ENCODE measurements around the gene SLC7A11.

The SLC7A11 gene

DNA sequence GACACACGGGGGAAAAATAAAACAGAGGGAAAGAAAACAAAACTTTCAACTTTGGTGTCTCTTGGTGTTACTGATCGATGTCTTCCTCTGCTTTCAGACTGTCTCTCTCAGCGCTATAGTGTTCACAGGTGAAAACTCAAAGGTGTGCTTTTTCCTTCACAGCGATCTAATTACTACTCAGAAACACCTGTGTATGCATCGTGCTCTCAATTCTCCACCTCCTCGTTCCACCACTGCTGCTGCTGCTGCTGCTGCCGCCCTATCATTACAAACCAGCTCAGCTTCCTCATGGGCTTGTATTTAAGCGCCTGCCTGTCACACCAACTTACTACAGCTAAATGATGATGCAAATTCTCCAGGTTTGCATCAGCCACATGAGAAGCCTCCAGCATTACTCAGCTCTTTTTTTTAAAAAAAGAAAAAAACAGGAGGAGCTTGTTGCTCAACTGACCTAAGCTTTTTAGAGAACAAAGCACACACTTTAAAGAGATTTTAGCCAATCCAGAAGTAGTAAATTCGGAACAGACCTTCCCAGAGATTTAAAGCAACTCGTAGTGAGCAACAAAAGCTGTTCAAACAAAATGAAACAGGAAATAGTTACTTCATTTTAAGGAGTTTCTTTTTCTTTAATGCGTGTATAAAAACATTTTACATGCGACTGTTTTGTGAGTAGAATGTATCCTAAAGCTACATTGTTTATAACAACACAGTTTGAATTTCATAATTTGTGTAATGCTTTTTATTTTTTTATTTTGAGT, at the start of gene SLC7A11:
TSS of gene SLC7A11 (minus strand) at position 274 of the 758 bp plus-strand sequence. CDS start 280 bp downstream, outside the sequence.
- peak; percentile 33 for DNase-seq (ENCODE audit: low spot score)

DNA sequence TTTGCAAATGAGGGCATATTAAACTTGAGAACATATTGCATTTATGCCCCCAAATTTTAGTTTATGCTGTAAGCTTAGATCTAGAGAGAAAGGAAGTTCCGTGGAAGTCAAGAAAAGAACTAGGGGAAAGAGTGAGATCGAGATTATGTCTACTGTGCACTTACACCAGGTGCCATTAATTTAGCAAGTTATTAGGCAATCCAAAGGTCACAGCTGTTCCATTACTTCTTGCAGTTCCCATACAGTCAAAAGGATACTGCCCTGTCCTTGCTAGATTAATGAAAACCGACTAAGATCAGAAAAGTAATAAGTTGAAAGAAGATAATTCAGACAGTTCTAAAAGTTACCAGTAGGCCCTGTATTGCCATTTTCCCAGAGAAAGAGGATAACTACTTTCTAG, 49.3 kb upstream of the SLC7A11 start:
- no peak for DNase-seq (ENCODE audit: low spot score)

DNA sequence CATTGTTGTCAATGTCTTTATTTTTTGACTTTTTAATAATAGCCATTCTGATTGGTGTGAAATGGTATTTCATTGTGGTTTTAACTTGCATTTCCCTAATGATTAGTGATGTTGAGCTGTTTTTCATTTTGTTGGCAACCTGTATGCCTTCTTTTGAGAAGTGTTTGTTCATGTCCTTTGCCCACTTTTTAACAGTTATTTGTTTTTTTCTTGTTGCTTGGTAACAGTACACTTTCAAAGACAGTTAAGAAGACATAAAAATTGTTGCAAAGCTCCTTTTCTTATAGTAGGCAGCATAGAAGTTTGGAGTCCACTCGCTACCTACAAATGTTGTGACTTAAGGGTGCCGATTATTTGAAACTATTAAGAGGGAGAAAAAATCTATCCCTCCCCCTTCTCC, 48.7 kb upstream of the SLC7A11 start:
- no peak for DNase-seq (ENCODE audit: low spot score)

DNA sequence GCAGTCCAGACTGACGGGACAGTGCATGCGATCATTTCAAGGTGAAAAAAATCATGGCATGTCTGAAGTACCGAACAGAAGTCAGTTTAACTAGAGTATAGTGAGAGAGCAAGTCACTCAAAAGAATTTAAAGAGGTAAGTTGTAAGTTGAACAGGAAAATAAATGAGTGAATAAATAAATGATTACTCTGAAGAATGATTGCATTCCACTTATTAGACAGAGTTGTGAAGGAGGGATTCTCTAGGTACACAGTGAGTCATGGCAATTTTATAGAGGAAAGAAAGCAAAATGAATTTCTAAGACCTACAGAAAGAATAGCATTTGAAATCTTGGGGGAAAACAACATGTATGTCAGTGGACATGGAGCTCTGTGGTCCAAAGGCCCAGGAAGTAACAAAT, 37.1 kb upstream of the SLC7A11 start:
- no peak for DNase-seq (ENCODE audit: low spot score)

DNA sequence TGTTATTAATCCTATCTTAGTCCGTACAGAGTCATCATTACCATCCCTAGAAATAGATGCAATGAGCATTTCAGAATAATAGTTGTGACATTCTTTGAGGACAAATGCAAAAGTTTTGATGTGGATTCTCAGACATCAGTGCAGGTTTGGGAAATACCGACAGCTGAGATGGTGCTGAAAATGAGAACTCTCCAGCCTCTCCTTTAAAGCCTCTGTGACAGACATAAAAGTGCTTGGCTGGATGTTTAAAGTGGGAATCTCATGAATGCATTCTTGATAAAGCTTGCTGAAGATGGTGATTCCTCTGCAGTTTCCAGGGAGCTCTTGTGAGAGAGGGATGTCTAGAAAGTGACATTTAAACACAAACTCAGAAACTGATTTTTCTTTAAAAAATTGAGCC, 35.0 kb upstream of the SLC7A11 start:
- no peak for DNase-seq (ENCODE audit: low spot score)

DNA sequence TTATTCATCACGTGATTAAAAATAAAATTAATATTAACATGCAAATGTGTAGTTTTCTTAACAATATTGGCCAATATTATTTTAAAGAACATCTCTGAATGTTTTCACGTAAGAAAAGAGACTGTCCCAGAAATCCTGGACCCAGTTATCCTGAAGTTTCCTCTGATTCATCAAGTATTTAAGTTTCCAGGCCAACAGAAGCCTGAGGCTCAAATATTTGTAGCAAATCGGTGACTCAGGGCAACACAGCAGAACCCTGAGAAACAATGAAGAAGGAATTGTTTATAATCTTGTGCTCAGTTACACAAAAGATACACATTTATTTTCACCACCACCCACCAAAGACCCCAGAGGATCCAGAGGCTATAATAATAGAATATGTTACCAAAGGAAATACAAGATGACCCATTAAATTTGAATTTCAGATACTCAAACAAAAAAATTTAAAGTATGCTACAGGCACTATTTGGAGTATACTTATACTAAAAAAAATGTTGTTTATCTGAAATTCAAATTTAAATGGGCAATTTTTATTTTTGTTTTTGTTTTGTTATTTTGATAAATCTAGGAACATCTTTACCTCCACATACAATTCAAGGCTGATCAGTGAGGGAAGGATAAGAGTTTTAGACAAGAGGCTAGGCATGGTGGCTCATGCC, 33.9 kb upstream of the SLC7A11 start:
- DNase-seq (ENCODE audit: low spot score): no peak

DNA sequence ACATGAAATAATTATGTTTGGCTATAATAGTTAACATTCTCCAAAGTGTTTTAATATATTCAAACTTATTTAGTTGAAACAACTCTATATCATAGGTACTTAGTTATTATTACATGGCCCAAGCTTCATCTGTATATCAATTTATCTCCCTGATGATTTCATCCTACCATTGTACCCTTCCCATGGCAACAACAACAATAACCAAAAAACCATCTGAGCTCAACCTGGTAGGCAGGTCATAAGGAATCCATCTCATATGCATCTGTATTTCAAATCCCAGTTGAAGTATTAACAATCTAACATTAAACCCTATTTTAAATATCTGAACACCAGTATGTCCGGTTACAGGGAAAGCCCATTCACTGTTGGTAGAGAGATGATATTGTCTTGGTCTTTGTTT, 33.1 kb upstream of the SLC7A11 start:
- no peak for DNase-seq (ENCODE audit: low spot score)

DNA sequence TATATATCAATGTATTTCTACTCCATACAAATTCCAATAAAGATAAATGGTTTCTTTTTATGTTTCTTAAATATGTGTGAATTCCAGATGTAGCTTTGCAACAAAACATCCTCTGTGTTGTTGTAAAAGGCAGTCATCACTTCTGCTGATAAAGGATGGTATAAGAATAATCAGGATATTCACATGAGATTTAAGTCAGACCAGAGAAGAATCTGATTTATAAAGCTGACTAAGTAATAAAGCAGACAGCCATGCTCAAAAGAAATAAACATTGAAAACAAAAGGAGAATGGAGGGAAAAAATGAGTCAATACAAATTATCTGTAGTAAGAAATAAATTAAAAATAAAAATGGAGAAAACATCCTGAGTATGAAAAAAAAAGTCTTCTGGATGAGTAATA, 27.0 kb upstream of the SLC7A11 start:
- DNase-seq (ENCODE audit: low spot score): no peak

DNA sequence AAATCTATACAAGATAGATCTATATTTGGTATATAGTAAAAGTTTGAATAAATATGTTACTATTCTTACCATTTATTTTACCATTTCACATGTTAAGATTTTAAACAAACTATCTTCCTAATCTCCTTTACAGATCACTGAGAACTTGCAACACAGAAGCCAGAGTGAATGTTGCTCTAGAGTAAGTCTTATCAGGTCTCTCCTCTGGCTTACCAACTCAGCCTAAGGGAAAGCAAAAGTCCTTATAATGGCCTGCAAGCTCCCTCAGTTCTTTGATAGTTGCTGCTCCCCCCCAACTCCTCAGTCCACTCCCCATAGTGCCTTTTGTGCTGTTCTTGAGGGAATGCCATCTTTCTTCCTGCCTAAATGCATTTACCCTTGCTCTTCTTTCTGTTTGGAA, 25.7 kb upstream of the SLC7A11 start:
- DNase-seq (ENCODE audit: low spot score): no peak

DNA sequence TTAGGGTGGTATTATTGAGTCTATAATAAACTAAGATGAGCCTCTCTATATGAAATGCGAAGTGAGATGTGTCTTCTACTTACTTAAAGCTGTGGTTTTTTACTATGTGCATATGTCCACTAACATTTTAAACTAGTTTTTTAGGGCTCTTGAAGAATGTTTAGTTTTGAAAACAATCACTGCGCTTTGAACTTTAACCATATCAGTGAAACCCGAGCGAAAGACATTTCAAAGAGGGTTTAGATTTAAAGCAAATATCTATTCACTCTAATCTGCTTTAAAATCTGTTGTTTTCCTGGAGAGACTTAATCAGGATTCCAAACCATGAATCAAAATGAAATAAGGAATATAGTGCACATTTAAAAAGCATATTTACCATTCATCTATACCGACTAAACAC, 24.8 kb upstream of the SLC7A11 start:
- DNase-seq (ENCODE audit: low spot score): no peak

DNA sequence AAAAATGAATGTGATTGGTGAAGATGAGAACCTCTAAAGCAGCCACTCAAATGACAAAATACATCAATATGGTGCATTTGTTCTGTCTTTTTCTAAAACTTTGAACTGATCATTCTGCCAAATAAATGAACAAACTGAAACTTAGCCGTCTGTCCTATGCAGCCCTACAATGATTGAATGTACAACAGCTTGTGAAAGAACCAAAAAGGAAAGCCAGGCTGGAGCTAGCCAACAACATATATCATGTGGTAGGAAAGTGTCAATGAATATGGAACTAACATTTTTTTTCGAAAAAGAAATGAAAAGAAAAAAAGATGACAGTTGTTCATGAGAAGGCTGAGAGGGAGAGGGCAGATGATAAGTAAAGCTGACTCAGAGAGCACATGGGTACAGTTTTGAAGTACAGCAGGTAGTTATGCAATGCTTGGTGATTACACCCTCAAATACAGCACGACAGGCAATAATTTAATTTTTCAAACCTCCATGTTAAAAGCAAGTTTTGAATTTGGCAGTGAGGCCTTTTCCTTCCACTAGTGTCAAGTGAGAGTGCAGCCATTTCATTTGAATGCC, 21.2 kb upstream of the SLC7A11 start:
- no peak for DNase-seq (ENCODE audit: low spot score)

DNA sequence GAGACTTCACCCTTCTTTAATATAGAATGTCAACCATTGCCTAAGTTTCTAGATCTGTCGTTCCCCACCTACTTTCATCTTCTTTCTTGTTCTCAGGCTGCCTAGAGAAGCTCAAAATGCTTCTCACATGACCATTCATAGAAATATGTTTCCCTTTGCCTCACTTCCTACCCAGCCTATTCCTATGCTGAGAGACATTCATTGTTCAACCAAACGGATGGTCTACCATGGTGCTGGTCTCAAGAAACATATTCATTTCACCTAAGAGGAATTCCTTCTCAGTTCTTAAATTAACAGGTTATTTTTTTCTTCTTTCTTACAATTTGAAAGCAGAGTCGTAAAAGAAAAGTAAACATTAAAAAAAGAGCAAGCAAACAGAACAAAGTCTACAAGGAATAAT, 20.3 kb upstream of the SLC7A11 start:
- DNase-seq (ENCODE audit: low spot score): no peak

DNA sequence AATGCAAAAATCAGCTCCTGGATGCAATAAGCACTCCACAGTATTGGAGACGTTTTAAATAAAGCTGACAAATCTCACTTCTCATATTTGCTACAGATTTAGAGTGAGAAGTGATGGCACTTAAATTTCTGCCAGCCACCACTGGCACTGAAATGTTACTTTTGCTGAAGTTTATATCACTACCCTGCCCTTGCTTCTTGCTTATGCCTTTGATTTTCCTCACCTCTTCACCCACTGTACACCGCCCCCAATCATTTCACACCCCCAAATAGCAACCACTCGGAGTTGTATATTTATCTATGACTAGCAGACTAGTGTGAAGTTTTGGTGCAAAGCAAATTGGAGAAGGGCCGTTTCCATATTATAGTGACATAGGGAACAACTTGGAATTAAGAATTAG, 19.9 kb upstream of the SLC7A11 start:
- no peak for DNase-seq (ENCODE audit: low spot score)

DNA sequence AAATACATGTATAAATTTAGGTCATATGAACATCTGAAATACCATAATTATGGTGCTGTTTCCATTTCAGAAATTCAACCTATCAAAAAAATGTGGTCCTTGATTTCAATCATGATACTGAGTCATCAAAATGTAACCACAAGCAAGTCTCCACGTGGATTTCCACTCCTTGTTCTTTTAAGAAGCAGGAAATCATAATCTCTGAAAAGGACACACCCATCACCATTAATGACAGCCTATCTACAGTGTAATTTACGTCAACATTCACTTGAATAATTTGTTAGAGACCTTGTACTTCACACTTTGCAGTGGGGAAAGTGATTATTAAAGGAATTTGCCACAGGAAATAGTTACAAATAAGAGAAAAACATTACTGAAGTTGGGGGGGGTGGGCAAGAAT, 17.7 kb upstream of the SLC7A11 start:
- no peak for DNase-seq (ENCODE audit: low spot score)

DNA sequence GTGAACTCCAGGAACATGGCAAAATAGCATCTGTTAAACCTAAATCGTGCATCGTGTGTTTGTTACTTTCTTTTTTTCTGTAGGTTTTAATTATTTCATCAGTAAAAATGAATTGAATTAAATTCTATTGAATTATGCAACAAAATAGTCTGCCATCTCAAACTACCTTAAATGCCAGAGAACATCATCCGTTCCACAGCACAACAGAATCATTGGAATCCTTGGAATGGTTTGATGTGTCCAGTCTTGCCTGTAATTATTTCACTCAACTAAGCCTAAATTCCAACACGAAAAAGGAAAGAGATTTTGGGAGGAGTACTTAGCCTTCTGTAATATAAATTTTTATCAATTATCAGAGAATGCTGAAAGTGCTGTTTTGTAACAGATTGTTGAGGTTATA, 17.1 kb upstream of the SLC7A11 start:
- DNase-seq (ENCODE audit: low spot score): no peak

DNA sequence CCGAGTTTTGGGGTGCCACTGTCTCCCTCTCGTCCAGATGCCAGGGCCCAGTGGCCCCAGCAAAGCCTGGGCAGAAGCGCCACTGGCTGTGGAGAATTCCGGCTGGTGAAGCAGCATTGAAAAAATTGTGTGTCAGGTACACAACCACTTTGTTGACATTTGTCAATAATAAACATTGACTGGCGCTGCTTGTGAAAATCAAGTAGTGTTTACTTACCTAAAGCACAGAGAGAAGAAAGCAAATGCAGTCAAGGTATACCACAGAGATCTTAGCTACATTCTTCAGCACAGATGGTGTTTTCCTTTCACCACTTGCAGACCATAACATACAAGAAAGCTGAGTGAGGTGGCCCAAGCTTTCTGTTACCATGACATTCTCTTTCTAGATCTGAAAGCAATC, 14.5 kb upstream of the SLC7A11 start:
- DNase-seq (ENCODE audit: low spot score): no peak

DNA sequence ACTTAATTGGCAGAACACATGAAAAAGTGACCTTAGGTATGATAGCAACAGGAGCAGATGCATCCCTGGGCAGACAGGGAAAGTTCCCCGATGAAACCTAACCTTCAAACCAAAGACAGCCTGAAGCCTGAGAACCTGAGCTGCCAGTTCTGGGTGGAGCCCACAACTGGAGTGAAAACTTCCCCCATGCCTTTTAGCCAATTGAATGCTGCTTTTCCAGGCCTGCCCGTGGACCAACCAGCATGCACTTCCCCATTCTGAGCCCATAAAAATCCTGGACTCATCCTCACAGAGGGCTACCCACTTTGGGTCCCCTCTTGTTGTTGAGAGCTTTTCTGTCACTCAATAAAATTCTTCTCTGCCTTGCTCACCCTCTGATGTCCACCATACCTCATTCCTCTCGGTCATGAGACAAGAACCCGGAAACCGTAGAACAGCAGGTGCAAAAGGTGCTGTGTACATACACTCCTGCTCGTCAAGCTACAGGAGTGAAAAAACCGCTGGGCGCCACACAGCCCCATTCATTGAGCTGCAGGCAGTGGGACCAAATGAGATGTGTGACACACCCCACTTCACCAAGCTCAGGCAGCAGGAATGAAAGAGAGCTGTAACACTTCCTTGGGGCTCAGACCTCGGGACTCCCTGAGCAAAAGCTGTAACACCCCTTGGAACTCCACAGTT, 13.9 kb upstream of the SLC7A11 start:
- no peak for DNase-seq (ENCODE audit: low spot score)

DNA sequence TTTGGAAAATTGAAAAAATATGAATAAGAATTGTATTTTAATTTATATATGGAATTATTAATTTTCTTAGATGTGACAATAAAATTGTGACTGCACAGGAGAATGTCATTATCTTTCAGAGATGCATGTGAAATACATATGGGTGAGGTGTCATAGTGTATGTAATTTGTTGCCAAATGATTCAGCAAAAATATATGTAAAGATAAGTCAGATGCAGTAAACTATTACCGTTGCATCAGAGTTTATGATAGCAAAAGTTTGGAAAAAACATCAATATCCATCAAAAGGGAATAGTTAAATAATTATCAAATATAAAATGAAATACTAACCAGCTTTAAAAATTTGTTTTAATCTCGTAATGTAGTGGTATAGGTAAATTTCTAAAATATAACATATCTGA, 10.4 kb upstream of the SLC7A11 start:
- DNase-seq (ENCODE audit: low spot score): no peak

DNA sequence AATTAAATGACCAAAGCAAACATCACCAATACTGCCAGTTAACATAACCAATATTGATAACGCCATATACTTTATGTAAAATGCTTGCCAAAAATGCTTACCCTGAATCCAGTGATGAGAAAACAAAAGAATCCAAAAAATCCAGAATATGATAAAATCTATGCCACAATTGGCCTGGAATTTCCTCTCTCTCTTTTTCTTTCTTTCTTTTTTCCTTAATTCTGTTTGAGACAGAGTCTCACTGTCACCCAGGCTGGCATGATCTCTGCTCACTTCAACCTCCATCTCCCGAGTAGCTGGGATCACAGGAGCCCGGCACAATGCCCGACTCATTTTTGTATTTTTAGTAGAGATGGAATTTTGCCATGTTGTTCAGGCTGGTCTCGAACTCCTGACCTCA, 9.8 kb upstream of the SLC7A11 start:
- no peak for DNase-seq (ENCODE audit: low spot score)

DNA sequence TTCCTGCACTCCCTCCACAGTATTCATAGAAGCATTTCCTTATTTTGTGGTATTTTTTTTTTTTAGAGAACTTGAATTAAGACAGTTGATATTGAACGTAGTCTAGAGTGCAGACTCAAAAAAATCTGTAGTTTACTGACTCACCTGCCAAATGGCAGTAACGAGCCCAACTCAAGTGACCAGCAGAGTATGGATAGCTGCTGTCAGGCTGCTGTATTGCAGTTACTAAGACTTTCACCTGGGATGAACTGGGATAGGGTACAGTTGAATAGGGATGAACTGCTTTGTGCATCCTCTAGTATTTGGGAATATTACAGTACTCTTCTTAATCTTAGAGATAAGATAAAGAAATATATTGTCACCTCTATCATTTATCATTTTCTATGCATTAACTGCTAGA, 7.0 kb upstream of the SLC7A11 start:
- no peak for DNase-seq (ENCODE audit: low spot score)

DNA sequence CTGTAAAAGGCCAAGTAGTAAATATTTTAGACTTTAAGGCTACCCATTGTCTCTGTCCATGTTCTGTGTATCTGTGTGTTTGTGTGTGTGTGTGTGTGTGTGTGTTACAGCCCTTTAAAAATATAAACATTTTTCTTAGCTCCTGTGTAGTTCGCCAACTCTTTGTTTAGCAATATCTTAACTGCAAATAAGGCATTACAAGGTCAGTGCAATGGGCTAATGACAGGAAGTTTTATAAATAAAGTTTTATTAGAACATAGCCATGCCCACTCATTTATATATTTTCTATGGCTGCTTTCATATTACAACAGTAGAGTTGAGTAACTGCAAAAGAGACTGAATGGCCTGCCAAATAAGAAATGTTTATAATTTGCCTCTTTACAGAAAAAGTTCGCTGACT, 5.9 kb upstream of the SLC7A11 start:
- DNase-seq (ENCODE audit: low spot score): no peak

DNA sequence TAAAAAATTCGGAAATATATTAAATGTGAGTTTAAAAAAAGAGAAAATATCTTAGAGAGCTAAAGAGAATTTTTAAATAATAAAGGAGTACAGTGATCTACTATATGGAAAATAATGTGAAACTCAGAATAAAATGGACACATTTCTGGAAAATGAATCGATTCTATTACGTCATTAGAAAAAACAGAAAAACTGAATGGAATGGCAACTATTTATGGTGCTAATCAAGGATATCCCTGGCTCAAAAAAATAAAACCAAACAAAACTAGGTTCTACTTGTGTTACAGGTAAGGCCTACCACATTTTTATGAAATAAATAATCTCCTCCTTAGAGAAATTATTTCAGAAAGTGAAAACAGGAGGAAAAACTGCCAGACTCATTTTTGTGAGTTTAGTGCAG, 5.5 kb upstream of the SLC7A11 start:
- no peak for DNase-seq (ENCODE audit: low spot score)

DNA sequence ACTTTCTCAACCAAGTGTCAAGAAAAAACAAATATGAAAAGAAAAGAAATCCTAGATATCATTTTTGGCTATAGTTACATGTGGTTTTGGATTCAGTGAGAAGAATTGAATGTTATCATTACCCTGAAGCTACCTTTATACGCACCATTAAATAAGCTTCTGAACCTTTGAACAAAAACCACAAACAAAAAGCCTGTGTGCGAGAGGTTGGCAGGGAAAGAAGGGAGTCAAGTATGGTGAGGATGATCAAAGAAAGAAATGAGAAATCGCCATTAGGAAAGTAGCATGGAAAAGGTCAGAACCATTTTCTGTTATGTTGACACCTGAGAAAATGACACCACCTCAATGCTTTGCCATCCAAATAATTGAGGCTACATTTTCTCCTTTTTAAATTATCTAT, 1.2 kb upstream of the SLC7A11 start:
- no peak for DNase-seq (ENCODE audit: low spot score)
